HepG2 (cell line): ENCODE data around the gene RABL6. TPM values are rescaled to one million over a fixed set of nuclear protein-coding genes. Genes with fewer than 3 reads are reported as not detected.

ENCODE experiments used
- ATAC-seq: fragments of 200-7000 bp; cut with Tn5 transposase; 3 replicates; pipeline ENCODE4 v1.9.1; 2020; ENCODE audit warnings: mild to moderate bottlenecking, moderate library complexity
- BruUV-seq: library from RNA; stranded (reverse); fragments of 400-500 nt; replicated peaks from 2 replicates; lab custom pipeline; 2021; lab: Mats Ljungman, UMichigan
- CTCF ChIA-PET: fragments of 300-600 bp; formaldehyde crosslinking; extraction: SDS; loops from one replicate; lab custom pipeline; 2021; ENCODE audit warnings: low total read pairs, inconsistent platforms, low intra/inter-chr PET ratio; lab: Yijun Ruan, JAX
- POLR2A ChIA-PET: fragments of 350-600 bp; sonication (Branson Sonifier 250); formaldehyde crosslinking; loops from one replicate; lab custom pipeline; 2020; ENCODE audit warnings: antibody characterized with exemption, inconsistent platforms; lab: Yijun Ruan, JAX
- DNase-seq: peaks from one replicate; pipeline ENCODE4 v3.0.0-alpha.2; 2015; ENCODE audit warnings: low spot score
- FAIRE-seq: peaks from 3 replicates; lab custom pipeline; 2011; peaks lifted over from hg19 to GRCh38; lab: Jason Lieb, UNC
- H2AFZ ChIP-seq: one replicate; pipeline ENCODE4 v1.6.1; 2011; ENCODE audit warnings: low read length, inconsistent platforms
- H3K27ac ChIP-seq: fragments of 300-600 bp; 3 replicates; pipeline ENCODE4 v1.8.0; 2011; ENCODE audit warnings: mixed run types, mild to moderate bottlenecking, mixed read lengths, low read length, inconsistent platforms; ENCODE audit not compliant: insufficient read depth; ENCODE audit errors: extremely low read length
- H3K27me3 ChIP-seq, 2 experiments: fragments of 200-600 bp in 1 of 2; 2 replicates in 1 of 2; 3 replicates in 1 of 2; pipeline versions ENCODE4 v1.6.0 to v1.8.0; 2011; ENCODE audit warnings: low read length in 2 of 2, mild to moderate bottlenecking in 2 of 2, moderate library complexity in 2 of 2, inconsistent platforms in 1 of 2; ENCODE audit not compliant: insufficient read depth in 2 of 2, control insufficient read depth in 1 of 2
- H3K36me3 ChIP-seq, 2 experiments: fragments of 200-600 bp in 1 of 2; replicated peaks in 1 of 2; 2 replicates in 1 of 2; 3 replicates in 1 of 2; pipeline versions ENCODE4 v1.5.1 to v1.8.0; 2011; ENCODE audit warnings: low read length in 2 of 2, inconsistent platforms in 1 of 2; ENCODE audit not compliant: insufficient read depth in 2 of 2, control insufficient read depth in 1 of 2
- H3K4me1 ChIP-seq: 2 replicates; pipeline ENCODE4 v1.5.1; 2012; ENCODE audit warnings: low read length, inconsistent platforms; ENCODE audit not compliant: insufficient read depth
- H3K4me2 ChIP-seq: 2 replicates; pipeline ENCODE4 v1.6.0; 2011; ENCODE audit warnings: low read depth, low read length, inconsistent platforms
- H3K4me3 ChIP-seq, 3 experiments: fragments of 200-600 bp in 1 of 3; sonication (generic), shearing (Covaris generic) in 1 of 3; replicated peaks in 1 of 3; 2 replicates each; pipeline ENCODE4 v1.5.1; 2011 to 2016; ENCODE audit warnings: low read length in 3 of 3, inconsistent platforms in 2 of 3, low read depth in 2 of 3, mild to moderate bottlenecking in 2 of 3, control low read depth in 1 of 3, mixed read lengths in 1 of 3; ENCODE audit not compliant: insufficient read depth in 1 of 3
- H3K79me2 ChIP-seq: one replicate; pipeline ENCODE4 v1.6.1; 2011; ENCODE audit warnings: low read length, inconsistent platforms; ENCODE audit not compliant: insufficient read depth
- H3K9ac ChIP-seq: 2 replicates; pipeline ENCODE4 v1.6.0; 2011; ENCODE audit warnings: mild to moderate bottlenecking, low read depth, low read length, inconsistent platforms; ENCODE audit not compliant: insufficient read depth
- H3K9me3 ChIP-seq: 2 replicates; pipeline ENCODE4 v1.5.1; 2012; ENCODE audit warnings: mild to moderate bottlenecking, low read length
- H4K20me1 ChIP-seq: 2 replicates; pipeline ENCODE4 v1.6.0; 2011; ENCODE audit warnings: inconsistent platforms, mild to moderate bottlenecking, low read length, moderate library complexity; ENCODE audit not compliant: insufficient read depth
- AGO2 ChIP-seq: fragments of 200-400 bp; formaldehyde crosslinking; optimal IDR thresholded peaks from 2 replicates; pipeline ENCODE3; 2017; ENCODE audit warnings: mild to moderate bottlenecking, low read depth, low read length, moderate library complexity
- KDM5A ChIP-seq: fragments of 200-600 bp; sonication (generic); IDR thresholded peaks from 2 replicates; pipeline ENCODE4 v1.7.0; 2018; ENCODE audit warnings: antibody characterized with exemption, mild to moderate bottlenecking, low read length, borderline replicate concordance
- KMT2A ChIP-seq: sonication (generic); formaldehyde crosslinking; IDR thresholded peaks from 2 replicates; pipeline ENCODE4 v1.4.0; 2020; ENCODE audit warnings: missing genetic modification reagents
- PLRG1 ChIP-seq: fragments of 450-650 bp; conservative IDR thresholded peaks from 2 replicates; pipeline ENCODE4 v1.6.1; 2016
- POLR2G ChIP-seq: fragments of 200-400 bp; formaldehyde crosslinking; IDR thresholded peaks from 2 replicates; pipeline ENCODE4 v1.6.1; 2018; ENCODE audit warnings: mild to moderate bottlenecking, low read depth, low read length, moderate library complexity
- ZNF605 ChIP-seq: sonication (generic); formaldehyde crosslinking; IDR thresholded peaks from 2 replicates; pipeline ENCODE4 v1.8.0; 2022; ENCODE audit warnings: mild to moderate bottlenecking, missing genetic modification reagents
- WGBS: methylation state at CpG from one replicate; pipeline ENCODE4 v1.1.6; 2017; ENCODE audit warnings: low lambda C conversion rate; 5-methylcytosine and 5-hydroxymethylcytosine counted together
- in situ Hi-C: cut with HindIII; loops from 2 replicates; pipeline ENCODE4 v1.10.0; 2017; ENCODE audit warnings: low pct_unique_long_range_greater_than_20kb; ENCODE audit not compliant: extremely low pct_ligation_motif_present
- intact Hi-C: fragments of 100-400 bp; cut with micrococcal nuclease; formaldehyde crosslinking; loops from one replicate; pipeline ENCODE4 v1.10.0; 2022; ENCODE audit not compliant: unreplicated experiment
- polyA plus RNA-seq, 8 experiments: library from polyadenylated mRNA; depleted of rRNA in 3 of 8; stranded (reverse) in 7 of 8; unstranded in 1 of 8; fragments of >200 nt; fragmentation: Illumina TruSeq in 4 of 8; extraction: Trizol in 4 of 8; gene quantifications; 2 replicates each; pipeline versions ENCODE4 v1.2.1 to v1.2.3, GENCODE V29; 2011 to 2016; ENCODE audit warnings: low read depth in 4 of 8, missing spikeins in 1 of 8, mixed read lengths in 1 of 8; ENCODE audit not compliant: insufficient read depth in 1 of 8
- total RNA-seq, 5 experiments: library from RNA; depleted of rRNA; stranded (reverse); fragments of >200 nt; fragmentation: Illumina TruSeq; extraction: Trizol; gene quantifications; 2 replicates each; pipeline ENCODE4 v1.2.3, GENCODE V29; 2016; ENCODE audit warnings: low read depth in 1 of 5
- TF ChIP-seq, protein P1 (sequence below): IDR thresholded peaks from 2 replicates; pipeline ENCODE4 v1.6.1; 2016; ENCODE audit warnings: missing compliant biosample characterization, missing genetic modification reagents, borderline replicate concordance
- TF ChIP-seq, protein P2 (sequence below): sonication (generic); formaldehyde crosslinking; IDR thresholded peaks from 2 replicates; pipeline ENCODE4 v1.5.1; 2020; ENCODE audit warnings: mild to moderate bottlenecking, missing genetic modification reagents, moderate library complexity
- TF ChIP-seq, protein P3 (sequence below): sonication (generic); formaldehyde crosslinking; IDR thresholded peaks from 2 replicates; pipeline ENCODE4 v1.8.1; 2023; ENCODE audit warnings: mild to moderate bottlenecking, missing genetic modification reagents

The RABL6 gene
- total and polyA plus RNA-seq, 2 of the 13 experiments (the other 11 are each of a cell fraction or from before 2014, with no cell fraction given), result 81.5 to 125 TPM

DNA sequence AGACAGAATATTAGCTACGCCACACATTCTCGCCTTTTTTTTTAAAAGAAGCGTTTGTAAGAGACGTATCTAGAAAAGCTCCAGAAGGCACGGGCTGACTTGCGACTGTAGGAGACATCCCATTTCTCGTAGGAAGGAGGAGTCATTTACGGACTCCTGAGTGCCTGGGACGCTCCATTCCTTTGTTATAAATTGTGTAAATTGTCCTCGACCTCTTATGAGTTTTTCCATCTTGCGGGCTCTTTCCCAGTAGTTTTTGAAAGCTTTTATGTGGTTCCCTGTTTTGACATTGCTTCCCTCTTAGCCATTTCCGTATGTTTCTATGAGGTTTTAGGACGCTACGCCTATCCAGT lies 1.0 kb downstream of the RABL6 start:
- H3K9me3 ChIP-seq, result no peaks in the 10 kb centered on the region
- in situ Hi-C loops (no loop called here), intact Hi-C loops (no loop called here)
- 2% methylated on average over 14 of the region's 14 CpGs for WGBS
- peaks cover 66% of the 10 kb centered on the region for H3K4me1 ChIP-seq
- H3K4me3 ChIP-seq, result peak overlapping the region; percentile 88 to 96 (median 92)
- peak overlapping the region; percentile 86 for H3K9ac ChIP-seq
- H3K79me2 ChIP-seq, result peaks cover 69% of the 10 kb centered on the region
- H2AFZ ChIP-seq, result no peak overlapping the region
- ATAC-seq, result no peak
- H3K27ac ChIP-seq, result peak overlapping the region; percentile 71
- no peak for DNase-seq
- H3K27me3 ChIP-seq, result no peaks in the 10 kb centered on the region
- no TSS peak for BruUV-seq
- peak overlapping the region; percentile 88 for H3K4me2 ChIP-seq
- TF ChIP-seq, protein P1, sequence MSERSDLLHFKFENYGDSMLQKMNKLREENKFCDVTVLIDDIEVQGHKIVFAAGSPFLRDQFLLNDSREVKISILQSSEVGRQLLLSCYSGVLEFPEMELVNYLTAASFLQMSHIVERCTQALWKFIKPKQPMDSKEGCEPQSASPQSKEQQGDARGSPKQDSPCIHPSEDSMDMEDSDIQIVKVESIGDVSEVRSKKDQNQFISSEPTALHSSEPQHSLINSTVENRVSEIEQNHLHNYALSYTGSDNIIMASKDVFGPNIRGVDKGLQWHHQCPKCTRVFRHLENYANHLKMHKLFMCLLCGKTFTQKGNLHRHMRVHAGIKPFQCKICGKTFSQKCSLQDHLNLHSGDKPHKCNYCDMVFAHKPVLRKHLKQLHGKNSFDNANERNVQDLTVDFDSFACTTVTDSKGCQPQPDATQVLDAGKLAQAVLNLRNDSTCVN (CRISPR knock-in tag), result peak; percentile 73; the same call in 1 of the 2 replicates
- TF ChIP-seq KMT2A (CRISPR knock-in tag) (no peak), ZNF605 (CRISPR knock-in tag) (0 out of 2 replicates have a peak, but pooled peaks have one; percentile 13), KDM5A (0 out of 2 replicates have a peak, but pooled peaks have one; percentile 13), PLRG1 (no peak)
- CTCF ChIA-PET, result no interaction called here
- POLR2A ChIA-PET, result interaction anchor here (0.6 to 5.0 kb wide), 7 partner anchors 9 to 127 kb away, joined by 3 to 35 read pairs (median 9); partner anchors contain the start of gene TMEM141
- H3K36me3 ChIP-seq, result peaks cover 2 to 17% of the 10 kb centered on the region in 2 experiments; a peak in 4 of 5 replicates
- no peak for FAIRE-seq
- no peaks in the 10 kb centered on the region; the same call in 1 of the 2 replicates for H4K20me1 ChIP-seq

DNA sequence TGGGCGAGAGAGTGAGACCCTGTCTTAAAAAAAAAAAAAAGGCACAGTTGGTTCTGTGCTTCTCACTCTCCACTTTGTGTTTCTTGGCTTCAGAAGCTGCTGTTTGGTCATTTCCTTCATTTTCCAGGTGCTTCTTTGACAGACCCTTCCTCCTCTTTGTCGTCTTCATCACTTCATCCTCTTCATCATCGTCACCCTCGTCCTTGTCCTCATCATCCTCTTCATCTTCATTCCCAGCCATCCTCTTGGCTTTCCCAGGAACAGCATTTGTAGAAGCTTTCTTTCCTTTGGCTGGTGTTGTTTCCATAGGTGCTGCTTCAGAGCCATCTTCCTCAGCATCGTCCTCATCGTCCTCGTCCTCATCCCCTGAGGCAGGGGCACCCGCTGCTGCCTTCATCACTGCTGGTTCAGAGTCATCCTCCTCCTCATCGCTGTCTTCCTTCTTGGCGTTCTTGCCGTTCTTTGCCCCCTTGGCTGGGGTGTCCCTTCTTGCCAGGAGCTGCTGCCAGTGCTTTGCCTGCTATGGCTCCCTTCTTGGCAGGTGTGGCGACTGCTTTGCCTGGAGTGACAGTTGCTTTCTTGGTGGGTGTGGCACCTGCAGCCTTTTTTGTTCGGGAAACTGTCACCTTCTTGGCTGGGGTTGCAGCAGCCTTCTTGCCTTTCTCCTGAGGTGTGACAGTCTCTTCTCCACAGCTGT lies 7.1 kb downstream of the RABL6 start:
- ATAC-seq, result no peak
- H3K9ac ChIP-seq, result no peak overlapping the region
- H3K36me3 ChIP-seq, result peaks cover 2 to 28% of the 10 kb centered on the region in 2 experiments; a peak in 4 of 5 replicates
- no peaks in the 10 kb centered on the region for H3K9me3 ChIP-seq
- H3K4me3 ChIP-seq, result no peak overlapping the region
- WGBS, result 95% methylated on average over 13 of the region's 13 CpGs
- H3K4me1 ChIP-seq, result peaks cover 40% of the 10 kb centered on the region
- no peak overlapping the region for H3K4me2 ChIP-seq
- in situ Hi-C loops, result no loop called here
- BruUV-seq, result no TSS peak
- peaks cover 48% of the 10 kb centered on the region for H3K79me2 ChIP-seq
- TF ChIP-seq POLR2G (peak; percentile 19; the same call in 1 of the 2 replicates), AGO2 (peak; percentile 21)
- TF ChIP-seq, protein P2, sequence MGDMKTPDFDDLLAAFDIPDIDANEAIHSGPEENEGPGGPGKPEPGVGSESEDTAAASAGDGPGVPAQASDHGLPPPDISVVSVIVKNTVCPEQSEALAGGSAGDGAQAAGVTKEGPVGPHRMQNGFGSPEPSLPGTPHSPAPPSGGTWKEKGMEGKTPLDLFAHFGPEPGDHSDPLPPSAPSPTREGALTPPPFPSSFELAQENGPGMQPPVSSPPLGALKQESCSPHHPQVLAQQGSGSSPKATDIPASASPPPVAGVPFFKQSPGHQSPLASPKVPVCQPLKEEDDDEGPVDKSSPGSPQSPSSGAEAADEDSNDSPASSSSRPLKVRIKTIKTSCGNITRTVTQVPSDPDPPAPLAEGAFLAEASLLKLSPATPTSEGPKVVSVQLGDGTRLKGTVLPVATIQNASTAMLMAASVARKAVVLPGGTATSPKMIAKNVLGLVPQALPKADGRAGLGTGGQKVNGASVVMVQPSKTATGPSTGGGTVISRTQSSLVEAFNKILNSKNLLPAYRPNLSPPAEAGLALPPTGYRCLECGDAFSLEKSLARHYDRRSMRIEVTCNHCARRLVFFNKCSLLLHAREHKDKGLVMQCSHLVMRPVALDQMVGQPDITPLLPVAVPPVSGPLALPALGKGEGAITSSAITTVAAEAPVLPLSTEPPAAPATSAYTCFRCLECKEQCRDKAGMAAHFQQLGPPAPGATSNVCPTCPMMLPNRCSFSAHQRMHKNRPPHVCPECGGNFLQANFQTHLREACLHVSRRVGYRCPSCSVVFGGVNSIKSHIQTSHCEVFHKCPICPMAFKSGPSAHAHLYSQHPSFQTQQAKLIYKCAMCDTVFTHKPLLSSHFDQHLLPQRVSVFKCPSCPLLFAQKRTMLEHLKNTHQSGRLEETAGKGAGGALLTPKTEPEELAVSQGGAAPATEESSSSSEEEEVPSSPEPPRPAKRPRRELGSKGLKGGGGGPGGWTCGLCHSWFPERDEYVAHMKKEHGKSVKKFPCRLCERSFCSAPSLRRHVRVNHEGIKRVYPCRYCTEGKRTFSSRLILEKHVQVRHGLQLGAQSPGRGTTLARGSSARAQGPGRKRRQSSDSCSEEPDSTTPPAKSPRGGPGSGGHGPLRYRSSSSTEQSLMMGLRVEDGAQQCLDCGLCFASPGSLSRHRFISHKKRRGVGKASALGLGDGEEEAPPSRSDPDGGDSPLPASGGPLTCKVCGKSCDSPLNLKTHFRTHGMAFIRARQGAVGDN (CRISPR knock-in tag), result peak; percentile 18; the same call in 1 of the 2 replicates
- TF ChIP-seq, protein P3, sequence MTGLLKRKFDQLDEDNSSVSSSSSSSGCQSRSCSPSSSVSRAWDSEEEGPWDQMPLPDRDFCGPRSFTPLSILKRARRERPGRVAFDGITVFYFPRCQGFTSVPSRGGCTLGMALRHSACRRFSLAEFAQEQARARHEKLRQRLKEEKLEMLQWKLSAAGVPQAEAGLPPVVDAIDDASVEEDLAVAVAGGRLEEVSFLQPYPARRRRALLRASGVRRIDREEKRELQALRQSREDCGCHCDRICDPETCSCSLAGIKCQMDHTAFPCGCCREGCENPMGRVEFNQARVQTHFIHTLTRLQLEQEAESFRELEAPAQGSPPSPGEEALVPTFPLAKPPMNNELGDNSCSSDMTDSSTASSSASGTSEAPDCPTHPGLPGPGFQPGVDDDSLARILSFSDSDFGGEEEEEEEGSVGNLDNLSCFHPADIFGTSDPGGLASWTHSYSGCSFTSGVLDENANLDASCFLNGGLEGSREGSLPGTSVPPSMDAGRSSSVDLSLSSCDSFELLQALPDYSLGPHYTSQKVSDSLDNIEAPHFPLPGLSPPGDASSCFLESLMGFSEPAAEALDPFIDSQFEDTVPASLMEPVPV (CRISPR knock-in tag), result no peak
- TF ChIP-seq, all 625 proteins: peak for 3
- DNase-seq (no peak), FAIRE-seq (no peak)
- intact Hi-C loops, result no loop called here
- no peaks in the 10 kb centered on the region; the same call in 1 of the 2 replicates for H4K20me1 ChIP-seq
- no peak overlapping the region for H3K27ac ChIP-seq
- H2AFZ ChIP-seq, result no peak overlapping the region
- ChIA-PET CTCF (no interaction called here), POLR2A (interaction anchor here (1.0 kb wide), 1 partner anchor 15 kb away, joined by 4 read pairs; no protein-coding TSS in a partner anchor)
- no peaks in the 10 kb centered on the region for H3K27me3 ChIP-seq
